ENCODE measurements around the gene KIFBP.
"Not testable (repeated sequence)": the region's sequence is repeated elsewhere in the genome, so short reads cannot be mapped to it uniquely, and the experiment has no call there.

KIFBP gene, protein sequence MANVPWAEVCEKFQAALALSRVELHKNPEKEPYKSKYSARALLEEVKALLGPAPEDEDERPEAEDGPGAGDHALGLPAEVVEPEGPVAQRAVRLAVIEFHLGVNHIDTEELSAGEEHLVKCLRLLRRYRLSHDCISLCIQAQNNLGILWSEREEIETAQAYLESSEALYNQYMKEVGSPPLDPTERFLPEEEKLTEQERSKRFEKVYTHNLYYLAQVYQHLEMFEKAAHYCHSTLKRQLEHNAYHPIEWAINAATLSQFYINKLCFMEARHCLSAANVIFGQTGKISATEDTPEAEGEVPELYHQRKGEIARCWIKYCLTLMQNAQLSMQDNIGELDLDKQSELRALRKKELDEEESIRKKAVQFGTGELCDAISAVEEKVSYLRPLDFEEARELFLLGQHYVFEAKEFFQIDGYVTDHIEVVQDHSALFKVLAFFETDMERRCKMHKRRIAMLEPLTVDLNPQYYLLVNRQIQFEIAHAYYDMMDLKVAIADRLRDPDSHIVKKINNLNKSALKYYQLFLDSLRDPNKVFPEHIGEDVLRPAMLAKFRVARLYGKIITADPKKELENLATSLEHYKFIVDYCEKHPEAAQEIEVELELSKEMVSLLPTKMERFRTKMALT

DNA sequence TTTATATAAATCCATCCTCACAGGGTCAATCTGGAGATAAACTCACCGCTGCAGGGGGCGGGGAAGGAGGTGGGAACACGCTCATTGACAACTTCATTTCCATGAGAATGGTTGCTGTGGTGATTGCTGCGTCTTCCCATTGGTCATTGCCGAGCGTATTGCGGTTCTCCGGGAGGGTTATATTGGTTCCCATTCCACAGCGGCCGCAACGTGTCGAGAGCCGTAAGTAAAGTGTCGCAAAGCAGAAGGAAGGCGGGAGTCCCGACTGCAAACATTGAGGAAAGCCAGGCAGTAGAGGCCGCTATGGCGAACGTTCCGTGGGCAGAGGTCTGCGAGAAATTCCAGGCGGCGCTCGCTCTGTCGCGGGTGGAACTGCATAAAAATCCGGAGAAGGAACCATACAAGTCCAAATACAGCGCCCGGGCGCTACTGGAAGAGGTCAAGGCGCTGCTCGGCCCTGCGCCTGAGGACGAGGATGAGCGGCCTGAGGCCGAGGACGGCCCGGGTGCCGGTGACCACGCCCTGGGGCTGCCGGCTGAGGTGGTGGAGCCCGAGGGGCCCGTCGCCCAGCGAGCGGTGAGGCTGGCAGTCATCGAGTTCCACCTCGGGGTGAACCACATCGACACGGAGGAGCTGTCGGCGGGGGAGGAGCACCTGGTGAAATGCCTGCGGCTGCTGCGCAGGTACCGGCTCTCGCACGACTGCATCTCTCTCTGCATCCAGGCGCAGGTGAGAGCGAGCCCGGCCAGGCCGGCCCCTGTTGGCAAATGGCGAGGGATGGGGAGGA lies at the start of gene KIFBP:
KIFBP (plus strand) TSS at position 274 of the 787 bp plus-strand sequence; CDS start at position 304, 30 bp downstream.
- DNase-seq: peak; percentile 72

DNA sequence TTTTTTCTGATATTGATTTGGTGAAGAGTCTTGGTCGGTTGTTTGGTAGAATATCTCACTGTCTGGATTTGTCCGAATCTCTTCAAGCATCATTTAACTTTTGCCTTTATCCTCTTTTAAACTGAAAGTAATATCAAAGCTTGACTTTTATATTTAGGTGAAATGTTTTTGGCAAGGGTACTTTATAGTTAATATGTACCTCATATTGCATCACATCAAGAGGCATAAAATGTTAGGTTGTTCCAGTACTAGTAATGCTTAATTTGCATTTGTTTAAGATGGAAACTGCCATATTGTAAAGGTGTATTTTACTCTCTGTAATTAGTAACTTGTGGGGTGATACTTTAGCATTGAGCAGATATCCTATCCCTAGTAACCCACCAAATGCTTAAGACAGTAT lies 49.7 kb upstream of the KIFBP start:
- no peak for DNase-seq

DNA sequence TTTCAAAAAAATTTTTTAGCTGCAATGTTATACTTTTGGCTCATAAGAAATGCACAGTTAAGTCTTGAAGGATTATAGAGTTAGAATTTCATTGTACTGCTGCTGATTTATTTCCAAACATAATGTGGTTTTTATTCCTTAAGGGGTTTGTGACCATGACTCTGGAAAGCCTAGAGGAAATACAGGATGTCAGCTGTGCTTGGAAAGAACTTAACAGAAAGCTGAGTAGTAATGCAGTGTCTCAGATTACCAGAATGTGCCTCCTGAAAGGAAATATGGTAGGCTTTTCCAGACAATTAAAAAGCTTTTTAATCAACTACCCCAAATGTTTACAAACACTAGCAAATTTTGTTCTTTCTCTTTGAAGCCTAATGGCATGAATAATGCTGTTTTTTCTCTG lies 47.7 kb upstream of the KIFBP start:
- not testable (repeated sequence) for DNase-seq

DNA sequence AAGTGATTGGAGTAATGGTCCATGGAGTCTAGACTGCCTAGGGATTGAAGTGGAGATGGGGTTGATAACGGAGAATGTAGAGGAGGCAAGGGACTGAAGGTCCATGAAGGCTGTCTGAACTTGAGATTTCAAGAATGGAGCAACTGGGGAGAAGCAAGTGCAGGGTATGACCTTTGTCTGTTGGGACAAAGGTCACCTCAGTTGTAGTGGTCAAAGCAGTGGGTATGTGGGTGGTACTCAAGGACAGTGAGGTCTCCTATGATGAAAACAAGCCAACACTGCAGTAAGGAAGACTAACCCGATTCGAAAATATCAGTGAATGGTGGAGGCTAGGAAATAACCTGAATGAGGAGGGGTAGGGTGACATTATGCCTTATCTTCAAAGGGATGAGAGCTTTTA lies 38.0 kb upstream of the KIFBP start:
- DNase-seq: no peak

DNA sequence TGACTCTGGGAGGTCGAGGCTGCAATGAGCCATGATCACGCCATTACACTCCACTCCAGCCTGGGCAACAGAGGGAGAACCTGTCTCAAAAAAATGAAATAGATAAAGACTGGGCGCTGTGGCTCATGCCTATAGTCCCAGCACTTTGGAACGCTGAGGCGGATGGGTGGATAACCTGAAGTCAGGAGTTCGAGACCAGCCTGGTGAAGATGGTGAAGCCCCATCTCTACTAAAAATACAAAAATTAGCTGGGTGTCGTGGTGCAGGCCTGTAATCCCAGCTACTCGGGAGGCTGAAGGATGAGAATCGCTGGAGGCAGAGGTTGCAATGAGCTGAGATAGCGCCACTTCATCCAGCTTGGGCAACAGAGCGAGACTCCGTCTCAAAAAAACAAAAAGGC lies 33.7 kb upstream of the KIFBP start:
- no peak for DNase-seq

DNA sequence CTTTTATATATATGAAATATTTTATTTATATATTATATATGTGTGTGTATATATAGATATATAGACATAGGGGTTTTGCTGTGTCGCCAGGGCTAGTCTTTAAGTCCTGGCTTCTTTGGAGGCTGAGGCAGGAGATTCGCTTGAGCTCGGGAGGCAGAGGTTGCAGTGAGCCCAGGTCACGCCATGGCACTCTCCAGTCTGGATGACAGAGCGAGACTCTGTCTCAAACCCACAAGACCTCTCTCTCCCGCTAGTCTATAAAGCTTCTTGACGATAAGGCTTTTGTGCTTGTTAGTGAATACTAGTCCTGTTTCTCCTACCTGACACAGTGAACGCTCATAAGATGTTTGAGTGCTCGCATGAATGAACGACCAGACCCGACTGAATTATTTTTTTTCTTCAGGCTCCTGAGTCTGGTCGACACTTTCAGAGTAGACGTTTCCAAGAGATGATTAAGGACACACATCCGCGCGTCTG lies 33.2 kb upstream of the KIFBP start:
- DNase-seq: no peak

DNA sequence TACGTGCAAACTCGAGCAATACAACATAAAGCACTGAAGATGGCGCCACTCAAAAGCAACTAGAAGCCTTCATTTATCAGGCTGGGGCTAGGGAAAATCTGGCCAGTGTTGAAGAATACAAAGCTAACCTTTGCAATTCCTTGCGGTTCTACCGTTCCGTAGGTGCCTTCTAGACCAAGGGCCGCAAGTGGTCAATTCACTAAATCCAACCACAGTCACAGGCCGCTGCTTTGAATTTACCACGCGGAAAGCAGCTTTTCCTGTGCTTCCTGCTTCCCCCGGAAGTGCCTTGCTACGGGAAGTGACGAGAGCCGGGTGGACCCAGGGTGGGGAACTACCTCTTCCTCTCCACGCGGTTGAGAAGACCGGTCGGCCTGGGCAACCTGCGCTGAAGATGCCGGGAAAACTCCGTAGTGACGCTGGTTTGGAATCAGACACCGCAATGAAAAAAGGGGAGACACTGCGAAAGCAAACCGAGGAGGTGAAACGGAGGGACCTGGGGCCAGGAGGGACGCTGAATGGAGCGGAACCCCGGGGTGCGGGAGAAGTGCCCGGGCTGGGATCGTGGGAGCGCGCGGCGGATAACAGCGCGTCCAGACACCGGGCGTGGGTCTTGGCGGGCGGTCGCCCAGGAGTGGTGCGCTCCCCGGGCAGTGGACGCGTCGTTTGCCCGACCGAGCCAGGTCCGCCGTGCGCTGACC lies 32.6 kb upstream of the KIFBP start, which contains the start of gene DDX21:
DDX21 (plus strand) TSS at position 339 of the 701 bp plus-strand sequence; CDS start at position 395, 56 bp downstream.
- DNase-seq: peak; percentile 46

DNA sequence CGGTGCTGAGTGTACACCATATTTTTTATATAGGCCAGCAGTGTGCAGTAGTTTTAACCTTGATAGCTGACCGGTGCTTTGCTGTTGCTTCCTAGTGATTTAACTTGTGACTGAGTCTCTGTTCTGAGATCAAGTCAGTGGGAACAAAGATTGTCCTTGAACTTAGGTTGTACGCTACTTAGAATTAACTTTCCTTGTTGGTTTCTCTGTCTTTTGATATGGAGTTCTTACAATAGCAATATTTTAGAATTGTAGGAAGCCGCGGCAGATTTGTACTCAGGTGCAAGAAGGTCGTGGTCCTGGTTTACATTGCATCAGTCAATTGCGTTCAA lies 31.4 kb upstream of the KIFBP start:
- DNase-seq: no peak

DNA sequence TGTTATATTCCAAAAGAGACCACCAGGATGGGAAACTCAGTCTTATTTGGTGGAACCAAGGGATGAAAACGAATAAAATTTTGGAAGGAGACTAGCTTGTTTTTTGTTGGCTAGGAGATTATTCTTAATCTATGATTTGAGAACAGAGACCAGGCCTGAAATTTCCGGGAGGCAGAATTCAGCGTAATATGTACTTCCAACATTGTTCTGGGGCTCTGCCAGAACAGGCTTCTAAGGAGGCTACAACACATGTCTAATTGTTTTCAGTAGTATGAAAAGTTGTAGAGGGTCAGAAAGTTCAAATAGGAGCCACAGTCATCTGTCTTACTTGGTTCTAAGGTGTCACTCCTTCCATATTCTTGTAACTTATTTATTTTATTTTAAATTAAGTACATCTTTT lies 30.9 kb upstream of the KIFBP start:
- DNase-seq: no peak

DNA sequence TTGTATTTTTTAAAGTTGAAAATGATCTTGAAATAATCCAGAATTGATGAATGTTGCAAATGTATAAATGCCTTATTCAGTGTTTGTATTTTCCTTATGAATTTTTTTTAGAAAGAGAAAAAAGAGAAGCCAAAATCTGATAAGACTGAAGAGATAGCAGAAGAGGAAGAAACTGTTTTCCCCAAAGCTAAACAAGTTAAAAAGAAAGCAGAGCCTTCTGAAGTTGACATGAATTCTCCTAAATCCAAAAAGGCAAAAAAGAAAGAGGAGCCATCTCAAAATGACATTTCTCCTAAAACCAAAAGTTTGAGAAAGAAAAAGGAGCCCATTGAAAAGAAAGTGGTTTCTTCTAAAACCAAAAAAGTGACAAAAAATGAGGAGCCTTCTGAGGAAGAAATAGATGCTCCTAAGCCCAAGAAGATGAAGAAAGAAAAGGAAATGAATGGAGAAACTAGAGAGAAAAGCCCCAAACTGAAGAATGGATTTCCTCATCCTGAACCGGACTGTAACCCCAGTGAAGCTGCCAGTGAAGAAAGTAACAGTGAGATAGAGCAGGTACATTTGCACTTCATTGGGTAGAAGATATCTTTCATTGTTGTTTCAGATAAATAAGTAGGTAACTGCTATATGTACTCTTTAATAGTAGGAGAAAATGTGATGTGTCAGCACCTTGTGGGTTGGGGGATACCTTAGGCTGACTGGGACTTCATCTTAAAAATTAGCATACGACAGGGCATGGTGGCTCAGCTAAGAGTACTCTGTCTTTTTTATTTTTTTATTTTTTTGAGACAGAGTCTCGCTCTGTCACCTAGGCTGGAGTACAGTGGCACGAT lies 28.7 kb upstream of the KIFBP start:
- no peak for DNase-seq

DNA sequence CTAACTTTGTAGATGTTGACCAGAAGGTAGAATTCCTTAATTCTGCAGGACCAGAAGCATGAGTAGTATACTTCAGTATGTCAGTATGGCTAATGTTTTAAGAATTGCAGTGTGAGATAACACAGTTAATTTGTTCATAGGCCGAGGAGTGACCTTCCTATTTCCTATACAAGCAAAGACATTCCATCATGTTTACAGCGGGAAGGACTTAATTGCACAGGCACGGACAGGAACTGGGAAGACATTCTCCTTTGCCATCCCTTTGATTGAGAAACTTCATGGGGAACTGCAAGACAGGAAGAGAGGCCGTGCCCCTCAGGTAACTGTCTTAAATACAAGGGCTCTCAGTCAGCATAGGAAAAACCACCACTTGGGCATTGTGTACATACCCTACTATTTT lies 25.5 kb upstream of the KIFBP start:
- no peak for DNase-seq

DNA sequence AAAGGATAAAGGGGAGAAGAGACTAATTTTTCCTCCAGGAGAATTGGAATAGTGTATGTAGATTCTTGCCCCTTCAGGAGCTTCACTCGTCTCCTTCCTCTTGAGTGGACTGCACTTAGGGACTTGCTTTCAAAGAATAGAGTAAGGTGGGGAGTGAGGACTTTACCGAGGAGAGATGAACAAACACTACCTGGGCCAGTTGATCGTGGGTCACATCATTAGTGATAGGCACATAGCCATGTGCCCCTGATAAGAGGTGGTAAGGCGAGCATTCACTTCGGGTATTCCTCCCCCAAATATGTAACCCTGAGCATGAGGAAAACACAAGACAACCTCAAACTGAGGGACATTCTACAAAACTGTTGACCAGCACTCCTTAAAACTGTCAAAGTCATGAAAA lies 14.6 kb upstream of the KIFBP start:
- DNase-seq: no peak

DNA sequence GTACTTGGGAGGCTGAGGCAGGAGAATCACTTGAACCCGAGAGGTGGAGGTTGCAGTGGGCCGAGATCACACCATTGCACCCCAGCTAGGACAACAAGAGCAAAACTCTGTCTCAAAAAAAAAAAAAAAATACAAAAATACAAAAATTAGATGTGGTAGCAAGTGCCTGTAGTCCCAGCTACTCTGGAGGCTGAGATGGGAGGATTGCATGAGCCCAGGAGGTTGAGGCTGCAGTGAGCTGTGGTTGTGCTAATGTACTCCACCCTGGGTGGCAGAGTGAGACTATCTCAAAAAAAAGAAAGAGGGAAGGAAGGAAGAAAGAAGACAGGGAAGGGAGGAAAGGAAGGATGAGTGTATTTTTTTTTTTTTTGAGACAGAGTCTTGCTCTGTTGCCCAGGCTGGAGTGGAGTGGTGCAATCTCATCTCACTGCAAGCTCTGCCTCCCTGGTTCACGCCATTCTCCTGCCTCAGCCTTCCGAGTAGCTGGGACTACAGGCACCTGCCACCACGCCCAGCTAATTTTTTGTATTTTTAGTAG lies 12.6 kb upstream of the KIFBP start:
- not testable (repeated sequence) for DNase-seq

DNA sequence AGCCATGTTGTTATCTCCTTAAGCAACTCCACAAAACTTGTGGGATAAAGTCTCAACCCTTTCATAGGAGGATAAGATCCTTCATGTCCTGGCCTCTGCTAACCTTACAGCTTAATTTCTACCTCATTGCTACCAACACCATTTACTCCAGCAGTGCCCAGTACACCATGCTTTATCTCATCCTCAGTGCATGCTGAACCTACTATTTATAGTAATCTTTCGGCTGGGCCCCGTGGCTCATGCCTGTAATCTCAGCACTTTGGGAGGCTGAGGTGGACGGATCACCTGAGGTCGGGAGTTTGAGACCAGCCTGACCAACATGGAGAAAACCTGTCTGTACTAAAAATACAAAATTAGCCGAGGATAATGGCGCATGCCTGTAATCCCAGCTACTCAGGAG lies 8.9 kb upstream of the KIFBP start:
- not testable (repeated sequence) for DNase-seq

DNA sequence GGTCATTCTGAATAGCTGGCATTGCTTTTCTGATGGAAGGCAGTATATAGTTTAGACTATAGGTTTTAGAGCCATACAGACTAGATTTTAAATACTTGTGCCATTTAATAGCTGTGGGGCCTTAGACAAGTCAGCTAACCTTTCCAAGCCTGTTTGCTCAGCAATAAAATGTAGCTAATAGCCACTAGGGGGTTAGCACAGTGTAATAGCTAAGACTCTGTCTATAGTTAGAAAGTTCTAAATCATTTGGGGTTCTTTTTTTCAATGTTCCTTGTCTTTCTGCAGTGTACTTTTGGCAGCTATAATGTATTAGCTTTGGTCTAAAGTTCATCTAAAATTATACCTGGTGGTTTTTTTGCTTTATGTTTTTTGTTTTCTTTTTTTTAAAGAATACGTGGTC lies 7.5 kb upstream of the KIFBP start:
- DNase-seq: no peak

DNA sequence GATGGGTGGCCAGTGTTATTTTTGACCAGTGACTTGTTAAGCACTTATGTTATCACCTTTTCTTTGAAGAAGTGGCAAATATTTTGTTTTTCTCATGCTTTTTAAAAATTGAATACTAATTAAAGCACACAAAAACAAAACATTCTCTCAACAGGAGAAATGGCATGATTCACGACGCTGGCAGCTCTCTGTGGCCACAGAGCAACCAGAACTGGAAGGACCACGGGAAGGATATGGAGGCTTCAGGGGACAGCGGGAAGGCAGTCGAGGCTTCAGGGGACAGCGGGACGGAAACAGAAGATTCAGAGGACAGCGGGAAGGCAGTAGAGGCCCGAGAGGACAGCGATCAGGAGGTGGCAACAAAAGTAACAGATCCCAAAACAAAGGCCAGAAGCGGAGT lies 6.2 kb upstream of the KIFBP start:
- DNase-seq: no peak

DNA sequence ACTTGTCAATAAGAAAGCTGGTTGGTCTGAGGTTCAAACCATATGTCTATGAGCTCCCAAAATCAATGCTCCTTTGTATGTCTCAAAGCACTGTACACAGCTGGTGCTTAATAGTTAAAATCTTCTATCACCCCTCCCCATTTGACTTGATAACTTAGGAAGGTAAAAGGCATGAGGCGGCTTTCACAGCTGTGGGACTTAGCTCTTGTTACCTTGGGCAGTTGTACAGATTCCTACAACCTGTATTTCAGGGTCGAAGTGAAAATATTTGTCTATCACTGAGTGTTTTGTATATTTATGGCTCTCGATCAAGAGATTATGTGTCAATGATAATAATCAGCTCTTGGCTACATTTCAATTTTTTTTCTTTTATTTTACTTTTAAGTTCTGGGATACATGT lies 992 bp upstream of the KIFBP start:
- no peak for DNase-seq

DNA sequence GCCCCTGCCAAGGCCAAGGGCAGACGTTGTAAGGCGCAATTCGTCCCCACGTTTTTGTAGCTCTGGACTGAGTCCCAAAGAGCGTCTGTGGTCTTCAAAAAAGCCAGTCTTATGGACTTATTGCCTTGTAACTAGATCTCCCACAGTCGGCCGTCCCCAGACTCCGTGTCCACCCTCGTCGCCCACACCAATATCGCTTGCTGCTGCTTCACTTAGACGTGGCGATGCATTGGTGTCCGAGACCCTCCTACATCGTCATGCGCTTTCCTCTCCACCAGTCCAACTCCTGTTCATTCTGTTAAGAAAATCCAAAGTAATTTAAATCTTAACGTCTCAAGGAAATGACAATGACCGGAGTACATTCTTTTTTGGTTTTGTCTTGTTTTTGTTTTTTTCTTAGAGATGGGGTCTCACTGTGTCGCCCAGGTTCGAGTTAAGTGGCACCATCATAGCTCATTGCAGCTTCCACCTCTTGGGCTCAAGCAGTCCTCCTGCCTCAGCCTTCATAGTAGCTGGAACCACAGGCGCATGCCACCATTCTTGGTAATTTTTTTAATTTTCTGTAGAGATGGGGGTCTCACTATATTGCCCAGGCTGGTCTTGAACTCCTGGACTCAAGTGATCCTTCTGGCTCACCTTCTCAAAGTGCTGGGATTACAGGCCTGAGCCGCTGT lies 851 bp downstream of the KIFBP start:
- DNase-seq: no peak

DNA sequence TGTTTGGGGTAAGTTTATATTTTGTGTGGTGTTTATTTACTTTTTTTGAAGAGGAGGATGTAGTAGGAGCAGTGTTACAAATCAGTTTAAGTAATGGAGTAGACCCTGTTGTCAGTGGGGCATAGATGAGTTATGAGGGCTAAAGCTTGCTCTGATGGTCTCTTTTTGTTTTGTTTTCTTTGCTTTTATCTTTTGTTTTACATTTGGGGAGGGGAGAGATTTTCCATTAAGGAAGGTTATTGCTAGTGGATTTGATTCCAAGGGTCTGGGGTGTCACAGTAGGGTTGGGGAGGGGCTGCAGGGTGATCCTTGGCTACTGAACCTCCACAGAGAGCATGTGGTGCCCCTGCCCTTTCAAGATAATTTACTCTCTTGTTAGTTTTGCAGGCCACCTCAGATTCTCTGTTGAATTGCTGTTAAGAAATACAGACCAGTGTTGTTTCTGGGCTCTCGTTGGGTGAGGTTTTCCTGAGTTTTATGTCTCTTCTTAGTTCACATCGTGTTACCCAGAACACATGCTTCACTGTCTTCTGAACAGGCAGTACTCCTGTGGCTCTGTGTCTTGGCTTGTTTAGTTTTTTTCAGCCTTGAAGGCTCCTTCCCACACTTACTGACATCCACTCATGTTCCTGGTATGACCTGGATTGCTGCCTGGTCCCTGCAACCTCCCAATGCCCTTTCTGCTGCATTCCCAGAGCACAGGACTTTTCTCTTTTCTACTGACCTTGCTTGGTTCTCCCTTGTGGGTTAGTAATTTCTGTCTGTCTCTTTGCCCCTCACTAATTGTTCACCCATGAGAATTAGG lies 4.2 kb downstream of the KIFBP start:
- no peak for DNase-seq

DNA sequence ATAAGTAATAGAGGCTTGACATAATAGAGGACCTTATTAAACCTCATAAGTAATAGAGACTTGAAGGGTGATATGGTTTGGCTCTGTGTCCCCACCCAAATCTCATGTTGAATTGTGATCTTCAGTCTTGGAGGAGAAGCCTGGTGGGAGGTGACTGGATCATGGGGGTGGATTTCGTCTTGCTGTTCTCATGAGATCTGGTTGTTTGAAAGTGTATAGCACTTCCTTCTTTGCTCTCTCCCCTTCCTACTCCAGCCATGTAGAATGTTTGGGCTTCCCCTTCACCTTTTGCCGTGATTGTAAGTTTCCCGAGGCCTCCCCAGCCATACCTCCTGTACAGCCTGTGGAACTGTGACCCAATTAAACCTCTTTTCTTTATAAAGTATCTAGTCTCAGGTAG lies 8.6 kb downstream of the KIFBP start:
- DNase-seq: no peak

Measured in GOT3 (cell line).